Activated CD8-positive, alpha-beta memory T cell treated with anti-CD3 and anti-CD28 coated beads, Interleukin-2, amount 50 U/mL, for 4 hours (primary cell): ENCODE measurements around the gene RAP1GAP2.
A peak's percentile ranks its signal among the peaks of the same experiment; 100 is the strongest.
"Not testable (repeated sequence)": the region's sequence is repeated elsewhere in the genome, so short reads cannot be mapped to it uniquely, and the experiment has no call there.

Source experiments
- DNase-seq: peaks from one replicate; pipeline ENCODE4 v3.0.0-alpha.2; 2020

RAP1GAP2 gene

DNA sequence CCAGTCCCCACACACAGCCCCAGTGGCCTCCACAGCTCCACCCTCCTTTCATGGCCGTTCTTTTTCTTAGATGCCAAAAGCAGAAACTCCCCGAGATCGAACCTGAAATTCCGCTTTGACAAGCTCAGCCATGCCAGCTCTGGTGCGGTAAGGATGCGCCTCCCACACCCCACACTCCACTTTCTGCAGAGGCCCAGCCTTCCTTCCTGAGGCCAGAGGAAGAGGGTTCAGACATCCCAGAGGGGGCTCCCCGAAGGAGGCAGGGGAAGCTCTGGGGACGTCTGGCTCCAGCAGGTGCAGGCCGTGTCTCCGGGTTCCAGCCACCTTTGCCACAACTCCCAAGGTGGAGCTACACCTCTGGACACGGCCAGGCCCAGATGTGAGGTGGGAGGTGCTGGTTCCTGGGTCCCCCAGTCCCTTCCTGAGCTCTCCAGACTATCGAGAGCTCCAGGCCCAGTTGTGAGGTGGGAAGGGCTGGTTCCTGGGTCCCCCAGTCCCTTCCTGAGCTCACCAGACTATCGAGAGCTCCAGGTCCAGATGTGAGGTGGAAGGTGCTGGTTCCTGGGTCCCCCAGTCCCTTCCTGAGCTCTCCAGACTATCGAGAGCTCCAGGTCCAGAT lies 234.7 kb downstream of the RAP1GAP2 start:
- DNase-seq, result peak; percentile 8

DNA sequence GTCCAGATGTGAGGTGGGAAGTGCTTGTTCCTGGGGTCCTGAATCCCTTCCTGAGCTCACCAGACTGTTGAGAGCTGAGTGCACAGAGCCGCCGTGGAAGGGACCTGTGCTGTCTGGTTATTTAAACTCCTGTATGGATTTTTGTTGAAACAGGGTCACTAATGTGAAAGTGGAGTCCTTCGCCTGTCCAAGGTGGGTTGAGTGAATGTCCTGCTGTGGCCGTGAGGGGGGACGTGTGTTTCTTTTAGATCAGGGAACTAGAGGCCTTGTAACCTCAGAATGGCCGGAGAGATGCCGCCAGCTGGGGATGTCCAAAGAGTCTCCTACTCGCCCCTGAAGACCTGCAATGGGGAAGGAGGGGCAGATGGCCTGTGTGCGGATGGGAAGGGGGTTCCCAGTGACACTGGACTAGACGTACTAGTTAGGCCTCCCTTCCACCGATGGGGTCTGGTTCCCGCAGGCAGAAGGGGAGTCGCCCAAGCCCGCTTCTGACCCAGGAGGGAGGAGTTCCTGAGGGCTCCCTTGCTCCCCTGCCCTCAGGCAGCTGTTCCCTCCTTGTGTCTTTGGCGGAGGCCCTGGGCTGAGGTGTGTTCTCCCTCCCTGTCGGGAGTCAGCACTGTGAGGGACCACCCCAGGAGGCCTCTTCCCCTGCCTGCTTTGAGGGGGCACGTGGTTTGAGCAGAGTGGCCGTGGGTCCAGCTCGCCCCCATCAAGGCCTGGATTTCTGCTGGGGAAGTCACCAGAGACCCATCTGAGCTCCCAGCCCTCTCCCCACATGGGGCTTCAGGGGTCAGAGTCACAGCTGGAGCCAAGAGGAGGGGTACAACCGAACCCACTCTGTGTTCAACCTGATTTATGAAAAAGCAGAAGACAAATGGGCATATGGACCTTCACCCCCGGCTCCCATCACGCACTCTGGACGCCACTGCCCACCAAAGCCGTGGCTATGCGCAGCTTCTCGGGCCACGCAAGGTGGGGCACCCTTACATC lies 236.3 kb downstream of the RAP1GAP2 start:
- DNase-seq, result peak; percentile 9

DNA sequence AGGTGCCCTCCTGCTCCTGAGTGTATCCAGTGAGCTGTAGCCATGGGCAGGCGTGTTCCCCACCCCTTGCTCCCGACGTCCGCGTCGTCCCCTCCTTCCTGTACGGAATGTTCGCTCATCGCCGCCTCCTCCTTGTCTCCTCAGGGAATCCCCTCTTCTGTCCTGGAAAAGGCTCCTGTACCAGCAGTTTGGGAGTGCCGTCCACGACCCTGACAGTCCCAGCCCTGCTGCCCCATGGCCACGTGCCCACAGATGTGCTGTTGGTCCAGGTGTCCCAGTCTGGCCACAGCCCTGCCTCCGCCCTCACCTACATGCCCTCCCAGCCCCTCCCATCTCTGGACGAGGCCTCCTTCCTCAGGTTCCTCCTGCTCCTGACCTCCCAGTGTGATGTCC lies 237.0 kb downstream of the RAP1GAP2 start:
- DNase-seq, result peak; percentile 5

DNA sequence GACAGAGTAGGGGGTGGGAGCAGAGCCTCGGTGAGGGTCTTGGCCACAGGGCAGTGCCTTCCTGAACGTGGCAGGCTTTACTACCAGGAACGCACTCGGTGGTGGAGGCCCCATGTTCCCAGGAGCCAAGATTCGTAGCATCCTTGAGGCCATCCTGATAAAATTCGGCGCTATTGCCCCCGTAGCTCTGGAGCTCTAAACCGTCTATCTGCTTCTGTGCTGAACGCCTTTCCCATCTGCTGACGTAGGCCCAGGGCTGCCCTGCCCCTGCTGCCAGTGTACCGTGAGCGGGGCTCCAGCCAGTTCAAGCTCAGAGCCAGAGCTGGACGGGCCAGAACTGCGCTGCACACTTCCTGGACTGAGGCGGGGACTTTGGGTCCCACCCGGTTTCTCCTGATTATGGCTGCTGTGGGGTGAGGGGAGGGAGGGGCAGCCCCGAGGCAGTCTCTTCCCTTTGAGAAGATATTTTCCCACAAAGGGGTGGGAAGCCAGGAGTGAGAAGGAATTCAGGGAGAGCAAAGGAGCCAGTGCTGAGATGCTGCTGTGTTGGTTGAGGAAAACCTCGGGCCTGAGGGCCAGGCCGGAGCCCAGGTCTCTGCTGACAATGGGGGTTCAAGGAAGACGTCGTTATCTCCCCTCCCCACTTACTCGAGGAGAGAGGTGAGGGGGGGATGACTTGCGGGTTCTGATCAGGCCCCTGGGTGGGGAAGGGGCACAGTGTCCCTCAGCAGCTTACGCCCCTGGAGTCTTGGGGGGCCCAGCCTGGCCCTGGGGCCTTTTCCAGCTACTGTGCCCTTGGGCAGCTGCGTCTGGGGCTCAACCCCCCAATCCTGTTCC lies 237.7 kb downstream of the RAP1GAP2 start:
- peak; percentile 12 for DNase-seq

DNA sequence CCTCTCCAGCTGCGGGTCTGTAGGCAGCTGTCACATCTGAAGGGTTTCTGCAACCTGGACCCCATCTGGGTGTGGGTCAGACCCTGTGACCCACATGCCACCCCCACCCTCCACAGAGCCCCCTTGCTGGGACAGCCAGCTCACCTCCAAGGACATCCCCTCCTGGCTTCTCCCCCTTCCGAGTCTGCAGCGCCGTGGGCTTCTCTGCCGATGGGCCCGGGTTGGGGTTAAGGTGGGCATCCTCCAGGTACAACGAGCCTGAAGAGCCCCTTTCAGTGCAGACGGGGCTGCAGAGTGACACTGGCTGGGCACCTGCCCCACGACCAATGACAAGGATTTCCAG lies 238.3 kb downstream of the RAP1GAP2 start:
- peak; percentile 3 for DNase-seq

DNA sequence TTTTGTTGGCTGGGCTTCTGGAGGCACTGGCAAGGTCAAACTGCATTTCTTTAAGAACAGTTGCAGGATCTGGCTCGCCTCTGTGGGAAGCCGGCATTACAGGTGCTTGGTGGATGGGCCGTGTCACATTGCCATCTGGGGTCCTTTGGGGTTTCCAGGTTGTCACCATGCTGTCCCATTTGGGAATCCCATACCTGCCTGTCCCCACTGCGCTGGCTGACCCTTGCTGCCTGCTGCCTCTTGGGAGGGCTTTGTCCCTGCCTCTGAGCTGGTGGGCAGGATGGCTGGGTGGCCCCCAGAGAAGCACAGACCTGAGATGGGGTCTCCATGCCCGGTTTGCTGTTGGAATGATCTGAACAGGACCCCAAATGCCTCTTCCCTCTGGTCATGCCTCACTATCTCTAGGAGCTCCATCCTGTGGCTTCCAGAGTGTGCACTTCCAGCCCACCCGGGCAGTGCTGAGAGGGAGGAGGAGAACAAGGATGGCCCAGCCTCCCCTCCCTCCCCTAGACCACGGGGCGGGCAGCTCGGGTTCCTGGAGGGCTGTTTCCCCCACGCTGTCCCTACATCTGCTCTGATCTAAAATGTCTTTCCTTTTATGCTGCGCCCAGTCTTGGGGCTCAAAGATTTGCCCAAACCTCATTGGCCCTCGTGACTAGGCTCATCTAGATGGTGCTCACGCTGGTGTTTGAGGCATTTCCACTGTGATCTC lies 239.2 kb downstream of the RAP1GAP2 start:
- DNase-seq, result no peak

DNA sequence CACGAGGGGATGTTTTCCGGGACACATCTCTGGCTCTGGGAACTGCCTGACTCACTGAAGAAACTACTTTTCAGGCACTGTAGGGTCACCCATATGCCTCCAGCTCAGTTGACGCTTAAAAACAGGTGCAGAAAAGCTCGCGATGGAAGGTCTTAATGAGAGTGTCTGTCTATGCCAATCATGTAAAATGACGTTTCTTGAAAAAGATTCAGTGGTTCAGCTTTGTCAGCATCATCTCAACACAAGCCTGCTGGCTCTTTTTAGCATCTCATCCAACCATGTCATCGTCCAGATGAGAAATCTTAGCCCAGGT lies 239.7 kb downstream of the RAP1GAP2 start:
- no peak for DNase-seq

DNA sequence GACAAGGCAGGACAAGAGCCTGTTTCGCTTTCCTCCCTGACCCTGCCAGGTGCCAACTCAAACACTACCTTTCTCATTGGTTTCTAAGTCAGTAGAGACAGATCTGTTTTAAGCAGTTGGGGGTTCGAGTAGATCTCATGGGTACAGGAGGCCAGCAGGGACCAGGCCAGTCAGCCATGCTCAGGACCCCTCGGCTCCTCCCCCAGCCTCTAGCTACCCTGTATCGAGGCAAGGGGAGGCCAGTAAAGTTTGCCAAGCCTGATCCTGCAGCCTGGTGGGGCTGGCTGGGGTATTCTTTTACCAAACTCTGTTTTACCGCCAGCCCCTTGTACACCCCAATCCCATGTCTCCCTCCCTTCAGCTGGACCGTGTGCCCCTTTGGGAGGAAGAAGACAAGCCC lies 240.6 kb downstream of the RAP1GAP2 start:
- DNase-seq, result no peak

DNA sequence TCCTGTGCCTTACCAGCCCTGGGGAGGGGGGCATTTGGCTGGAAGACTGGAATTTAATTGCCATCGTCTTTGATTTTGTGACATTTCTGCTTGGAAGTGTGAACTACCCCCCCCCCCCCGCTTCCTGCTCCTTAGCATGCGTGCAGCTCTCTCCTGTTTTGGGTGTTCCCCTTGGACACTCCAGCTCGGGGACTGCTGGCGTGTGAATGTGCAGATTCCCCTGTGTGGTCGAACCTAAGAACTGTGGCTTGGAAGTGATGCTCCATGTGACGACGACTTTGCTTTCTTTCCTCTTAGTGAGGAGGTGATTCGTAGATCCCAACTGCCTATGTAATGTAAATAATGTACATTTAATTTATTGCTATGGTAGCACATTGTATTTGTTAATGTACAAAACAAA lies 241.0 kb downstream of the RAP1GAP2 start:
- DNase-seq, result no peak

DNA sequence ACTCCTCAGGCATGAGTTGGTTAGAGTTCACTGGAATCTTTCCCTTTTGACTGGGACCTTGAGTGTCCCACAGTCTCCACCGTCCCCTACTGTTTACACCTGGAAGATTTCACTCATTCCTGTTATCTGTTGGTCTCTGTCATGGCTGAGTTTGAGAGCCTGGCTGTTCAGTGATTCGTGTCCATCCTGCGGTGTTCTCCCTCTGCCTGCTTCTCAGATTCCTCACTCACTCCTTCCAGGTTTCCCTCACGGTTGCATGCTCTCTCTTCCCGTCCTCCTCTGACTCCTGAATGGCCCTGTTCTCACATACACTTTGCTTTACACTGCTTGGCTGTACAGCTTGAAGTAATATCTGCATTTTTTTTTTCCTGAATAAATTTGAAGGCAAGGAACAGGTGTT lies 242.7 kb downstream of the RAP1GAP2 start:
- no peak for DNase-seq

DNA sequence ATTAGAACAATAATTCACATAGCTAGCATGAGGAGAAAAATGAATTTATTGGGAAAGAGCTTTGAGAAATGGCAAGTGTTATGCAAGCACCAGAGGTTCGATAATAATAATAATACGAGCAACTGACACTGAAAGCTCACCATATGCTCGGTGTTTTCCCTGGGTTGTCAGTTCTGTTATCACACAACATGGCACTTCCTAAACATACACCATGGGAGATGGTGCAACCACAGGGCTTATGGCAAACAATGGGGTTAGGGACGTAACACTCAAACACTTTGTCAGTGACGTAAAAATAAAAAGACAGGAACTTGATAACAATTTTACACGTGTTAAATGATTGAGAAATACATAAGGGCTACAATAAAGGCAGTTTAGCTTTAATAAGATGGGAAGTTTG lies 243.5 kb downstream of the RAP1GAP2 start:
- no peak for DNase-seq

DNA sequence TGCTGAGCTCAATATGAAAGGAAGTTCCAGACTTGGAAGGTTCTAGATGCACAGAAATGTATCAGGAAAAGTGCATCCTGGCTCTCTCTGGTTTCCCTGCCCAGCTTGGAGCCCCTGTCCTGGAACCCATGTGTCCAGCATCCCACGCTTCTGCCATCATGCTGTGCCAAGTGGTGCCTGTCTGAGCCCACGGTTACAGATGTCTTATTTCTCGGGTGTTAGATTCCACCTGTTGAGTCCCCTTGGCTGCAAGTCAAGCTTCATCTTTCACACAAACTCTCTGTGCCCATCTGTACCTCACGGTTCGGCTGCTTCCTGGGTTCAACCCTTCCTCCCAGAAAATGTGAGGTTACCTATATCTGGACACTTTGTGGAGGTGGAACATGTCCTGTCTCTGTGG lies 244.6 kb downstream of the RAP1GAP2 start:
- no peak for DNase-seq

DNA sequence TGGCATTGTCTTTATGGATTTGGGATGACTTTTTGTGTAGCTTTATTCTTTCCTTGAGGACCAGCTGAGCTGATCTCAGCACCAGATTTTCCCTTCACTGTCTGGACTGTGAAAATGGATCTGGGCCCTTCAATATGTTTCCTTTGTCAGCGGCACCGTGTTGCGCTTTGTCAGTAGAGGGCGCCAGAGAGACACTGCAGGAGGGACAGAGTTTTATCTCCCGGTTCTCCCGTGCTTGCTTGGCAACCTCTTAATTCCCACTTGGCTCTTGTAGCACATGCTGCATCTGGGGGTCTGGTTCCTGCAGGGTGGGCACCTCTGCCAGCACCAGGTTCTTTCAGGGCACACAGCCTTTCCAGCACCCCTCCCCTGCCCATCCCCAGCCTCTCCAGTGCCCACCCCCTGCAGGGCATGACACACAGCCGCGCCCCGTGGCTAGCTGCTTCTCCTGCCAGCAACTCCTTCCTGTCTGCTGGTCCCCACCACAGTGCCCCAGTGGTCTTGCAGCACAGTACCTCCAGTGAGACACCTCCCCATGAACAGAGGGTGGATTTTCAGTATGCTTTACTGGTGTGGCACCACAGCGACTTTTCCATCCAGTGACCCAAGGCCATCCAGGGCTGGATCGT lies 247.6 kb downstream of the RAP1GAP2 start:
- no peak for DNase-seq

DNA sequence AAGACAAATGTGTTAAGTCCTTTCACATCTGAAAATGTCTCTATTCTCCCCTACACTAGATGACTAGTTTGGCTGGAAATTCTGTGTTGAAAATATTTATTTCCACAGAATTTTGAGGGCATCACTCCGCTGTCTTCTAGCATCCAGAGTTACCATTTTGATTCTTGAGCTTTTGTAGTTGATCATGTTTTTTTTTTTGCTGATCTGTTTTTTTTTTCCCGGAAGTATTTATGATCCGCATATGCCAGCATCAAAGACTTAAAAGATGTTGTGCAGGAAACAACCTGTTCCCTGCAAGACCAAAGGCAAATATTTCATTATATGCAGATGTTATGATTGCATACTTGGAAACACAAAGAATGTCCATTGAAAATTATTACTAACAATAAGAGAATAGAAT lies 250.5 kb downstream of the RAP1GAP2 start:
- no peak for DNase-seq

DNA sequence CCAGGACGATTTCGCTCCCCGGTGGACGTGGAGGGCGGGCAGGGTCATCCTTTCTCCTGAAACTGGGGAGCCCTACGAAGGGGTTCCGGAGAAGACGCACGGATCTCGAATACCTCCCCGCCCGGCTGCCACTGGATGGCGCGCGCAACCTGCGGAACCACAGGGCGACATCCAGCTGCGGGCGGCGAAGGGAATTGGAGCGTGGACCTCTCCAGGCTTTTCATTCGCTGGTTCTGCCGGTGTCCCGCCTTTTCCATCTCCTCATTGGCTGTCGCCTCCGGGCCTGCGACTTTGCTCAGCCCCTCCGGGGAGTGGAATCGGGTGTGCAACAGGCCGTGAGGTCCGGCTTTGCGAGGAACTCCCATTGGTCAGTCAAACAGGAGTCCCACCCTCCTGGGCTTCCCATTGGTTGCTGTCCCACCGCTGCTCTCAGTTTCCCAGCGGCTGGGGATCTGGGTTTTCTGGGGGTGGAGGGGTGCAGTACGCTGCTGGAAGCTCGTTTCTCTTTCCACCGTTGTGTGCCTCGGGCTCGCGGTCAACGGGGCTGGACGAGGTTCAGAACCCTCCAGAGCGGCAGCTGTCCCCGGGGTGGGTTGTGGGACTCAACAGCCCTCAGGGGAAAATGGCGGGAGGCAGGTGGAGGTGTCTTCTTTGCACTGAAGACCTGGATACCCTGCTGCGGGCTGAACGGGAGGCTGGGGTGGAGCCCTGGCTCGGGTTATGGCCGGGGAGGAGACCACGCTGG lies 252.7 kb downstream of the RAP1GAP2 start:
- peak; percentile 87 for DNase-seq

DNA sequence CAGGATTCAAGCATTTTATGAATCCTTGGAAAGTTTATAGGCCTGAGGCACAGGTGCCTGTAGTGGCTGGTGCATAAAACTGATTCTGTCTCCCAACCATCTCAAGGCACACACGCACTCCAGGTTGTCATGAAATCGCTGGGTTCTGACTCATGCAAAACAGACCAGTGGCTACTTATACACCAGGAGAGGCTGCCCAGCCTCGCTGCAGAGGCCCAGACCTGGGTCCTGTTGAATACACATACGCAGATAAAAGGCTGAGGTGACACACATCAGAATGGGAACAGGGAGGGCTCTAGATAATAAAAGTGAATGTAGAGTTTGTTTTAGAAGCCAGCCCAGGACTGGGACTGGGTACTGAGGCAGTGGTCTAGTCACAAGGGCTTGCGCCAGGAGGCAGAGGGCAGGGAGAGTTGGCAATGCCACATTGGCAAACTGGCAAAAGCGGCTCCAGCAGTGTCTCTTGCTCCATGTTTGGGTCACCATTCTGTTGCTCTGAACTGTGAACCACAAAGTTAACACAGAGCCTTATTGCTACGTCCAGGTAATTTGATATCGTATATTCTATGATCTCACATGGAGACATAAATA lies 253.6 kb downstream of the RAP1GAP2 start:
- DNase-seq, result no peak

DNA sequence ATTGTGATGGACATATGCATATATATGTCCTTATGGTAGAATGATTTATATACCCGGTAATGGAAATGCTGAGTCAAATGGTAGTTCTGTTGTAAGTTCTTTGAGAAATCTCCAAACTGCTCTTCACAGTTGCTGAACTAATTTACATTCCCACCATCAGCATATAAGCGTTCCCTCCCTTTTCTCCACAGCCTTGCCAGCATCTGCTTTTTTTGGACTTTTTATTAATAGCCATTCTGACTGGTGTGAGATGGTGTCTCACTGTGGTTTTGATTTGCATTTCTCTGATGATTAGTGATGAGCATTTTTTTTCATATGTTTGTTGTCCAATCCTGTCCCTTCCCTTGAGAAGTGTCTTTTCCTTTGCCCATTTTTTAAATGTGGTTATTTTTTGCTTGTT lies 258.6 kb downstream of the RAP1GAP2 start:
- DNase-seq, result not testable (repeated sequence)

DNA sequence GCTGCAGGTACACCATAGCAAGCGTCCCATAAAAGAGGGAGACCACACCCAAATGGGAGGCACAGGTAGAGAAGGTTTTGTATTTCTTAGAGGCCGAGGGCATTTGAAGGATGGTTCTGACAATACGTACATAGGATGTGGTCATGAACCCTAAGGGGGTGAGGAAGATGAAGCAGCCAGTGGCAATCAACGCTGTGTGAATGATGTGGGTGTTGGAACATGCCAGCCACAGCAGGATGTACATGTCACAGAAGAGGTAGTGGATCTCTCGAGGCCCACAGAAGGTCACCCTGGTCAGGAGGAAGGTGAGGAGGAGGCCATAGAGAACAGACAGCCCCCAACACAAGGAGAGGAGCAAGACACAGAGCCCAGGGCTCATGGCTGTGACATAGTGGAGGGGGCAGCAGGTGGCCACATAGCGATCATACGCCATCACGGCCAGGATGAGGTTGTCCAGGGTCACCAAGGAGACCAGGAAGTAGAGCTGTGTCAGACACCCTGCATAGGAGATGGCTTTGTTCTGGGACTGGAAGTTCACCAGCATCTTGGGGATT lies 266.7 kb downstream of the RAP1GAP2 start:
- DNase-seq, result not testable (repeated sequence)

DNA sequence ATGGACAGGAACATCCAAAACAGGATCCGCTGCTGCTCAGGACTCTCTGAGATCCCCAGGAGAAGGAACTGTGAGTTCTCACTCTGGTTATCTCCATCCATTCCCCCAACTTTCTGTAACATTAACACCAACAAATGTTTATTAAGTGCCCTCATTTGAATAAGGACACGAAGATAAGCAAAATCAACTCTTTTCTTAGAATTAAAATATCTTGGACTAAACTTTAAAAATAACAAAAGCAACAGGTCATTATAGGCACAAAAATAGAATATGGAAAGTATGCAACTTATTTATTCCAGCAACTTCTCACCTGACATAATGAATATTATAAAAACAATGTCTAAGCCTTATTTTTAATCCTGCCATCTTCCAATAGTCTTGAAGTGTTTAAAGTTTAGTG lies 267.3 kb downstream of the RAP1GAP2 start, which contains the start of gene OR1D5:
Gene OR1D5 (minus strand): TSS at position 101 of the 400 bp plus-strand sequence. CDS start 0 bp downstream, at position 101.
- DNase-seq, result not testable (repeated sequence)

DNA sequence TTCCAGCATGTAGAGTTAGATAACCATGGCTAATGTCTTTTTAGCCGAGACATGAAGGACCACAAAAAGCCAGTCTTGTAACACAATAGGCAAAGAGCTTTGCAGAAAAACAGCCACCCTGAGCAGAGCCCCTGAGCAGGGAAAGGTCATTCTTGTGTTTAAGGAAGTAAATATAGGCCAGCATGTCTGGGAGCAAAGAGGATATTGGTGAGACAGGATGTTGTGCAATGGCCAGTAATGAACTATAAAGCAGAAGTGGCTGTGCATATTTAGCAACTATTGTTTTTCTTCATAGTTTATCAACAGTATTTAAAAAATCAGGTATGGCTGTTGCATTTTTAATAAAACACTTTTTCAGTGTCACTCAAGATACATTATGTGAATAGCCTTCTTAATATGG lies 269.0 kb downstream of the RAP1GAP2 start:
- DNase-seq, result not testable (repeated sequence)

DNA sequence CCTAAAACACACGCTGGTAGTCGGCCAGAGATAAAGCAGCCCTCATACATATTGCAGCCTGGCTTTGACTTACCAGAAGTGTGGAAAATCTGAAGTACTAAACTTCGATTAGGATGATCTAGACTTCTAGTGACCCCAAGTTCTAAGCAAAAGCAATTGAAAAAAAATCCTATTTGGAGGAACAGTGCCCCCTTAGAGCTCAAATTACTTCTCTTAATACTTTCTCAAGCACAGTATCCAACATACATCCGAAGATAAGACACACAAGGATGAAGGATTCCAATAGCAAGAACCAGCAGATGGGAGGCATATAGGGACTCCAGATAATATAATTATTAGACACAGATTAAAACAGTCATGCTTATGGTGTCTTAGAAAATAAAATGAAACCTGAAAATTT lies 277.6 kb downstream of the RAP1GAP2 start:
- DNase-seq, result not testable (repeated sequence)
